Measurements from ENCODE around the gene CNIH1.
"Not testable (repeated sequence)": the region's sequence is repeated elsewhere in the genome, so short reads cannot be mapped to it uniquely, and the experiment has no call there.

CNIH1 gene

DNA sequence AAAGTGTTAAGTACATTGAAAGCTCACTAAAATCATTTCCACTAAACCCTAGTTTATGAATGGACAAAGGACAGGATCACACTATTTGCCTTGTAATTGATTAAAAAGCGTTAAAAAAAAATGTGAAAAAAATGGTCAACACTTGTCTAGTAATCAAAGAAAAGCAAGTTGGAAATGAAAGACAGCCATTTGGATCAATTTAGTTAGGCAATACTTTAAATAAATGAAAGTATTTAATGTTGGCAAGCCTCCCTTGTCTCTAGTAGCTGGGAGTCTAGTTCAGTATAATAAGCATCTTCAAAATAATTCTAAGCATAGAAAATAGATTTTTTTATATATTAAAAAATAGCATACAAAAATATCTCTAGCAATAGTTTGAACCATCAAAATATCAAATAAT lies 14.2 kb upstream of the CNIH1 start:
- Histone ChIP-seq H3K36me3 (replicated peaks; ENCODE audit: insufficient read depth, low read length) (no peaks in the 10 kb centered on the region), H3K4me3 (ENCODE audit: low read length) (no peak overlapping the region), H2AFZ (ENCODE audit: low read length) (no peak overlapping the region), H3K9me2 (replicated peaks; ENCODE audit: insufficient read depth, low read length) (no peaks in the 10 kb centered on the region), H3K9me3 (replicated peaks; ENCODE audit: insufficient read depth, low read length) (no peaks in the 10 kb centered on the region), H3K27me3 (replicated peaks; ENCODE audit: insufficient read depth, low read length) (no peaks in the 10 kb centered on the region), H3K9ac (ENCODE audit: low read length) (no peak overlapping the region), H3K27ac (ENCODE audit: low read length) (no peak overlapping the region), H4K20me1 (ENCODE audit: insufficient read depth, low read length) (no peaks in the 10 kb centered on the region), H3K4me2 (ENCODE audit: low read depth, low read length) (no peak overlapping the region), H3K79me2 (ENCODE audit: low read length) (no peaks in the 10 kb centered on the region), H3K4me1 (ENCODE audit: low read length) (no peaks in the 10 kb centered on the region), H3F3A (ENCODE audit: insufficient read depth, low read length) (no peaks in the 10 kb centered on the region)
- TF ChIP-seq EZH2 (optimal IDR thresholded peaks at IDR 0.05; ENCODE audit: low read depth, low read length) = no peak
- TF ChIP-seq EZH2phosphoT487 (IDR thresholded peaks at IDR 0.05; ENCODE audit: low read length) = no peak
- TF ChIP-seq, protein P1, sequence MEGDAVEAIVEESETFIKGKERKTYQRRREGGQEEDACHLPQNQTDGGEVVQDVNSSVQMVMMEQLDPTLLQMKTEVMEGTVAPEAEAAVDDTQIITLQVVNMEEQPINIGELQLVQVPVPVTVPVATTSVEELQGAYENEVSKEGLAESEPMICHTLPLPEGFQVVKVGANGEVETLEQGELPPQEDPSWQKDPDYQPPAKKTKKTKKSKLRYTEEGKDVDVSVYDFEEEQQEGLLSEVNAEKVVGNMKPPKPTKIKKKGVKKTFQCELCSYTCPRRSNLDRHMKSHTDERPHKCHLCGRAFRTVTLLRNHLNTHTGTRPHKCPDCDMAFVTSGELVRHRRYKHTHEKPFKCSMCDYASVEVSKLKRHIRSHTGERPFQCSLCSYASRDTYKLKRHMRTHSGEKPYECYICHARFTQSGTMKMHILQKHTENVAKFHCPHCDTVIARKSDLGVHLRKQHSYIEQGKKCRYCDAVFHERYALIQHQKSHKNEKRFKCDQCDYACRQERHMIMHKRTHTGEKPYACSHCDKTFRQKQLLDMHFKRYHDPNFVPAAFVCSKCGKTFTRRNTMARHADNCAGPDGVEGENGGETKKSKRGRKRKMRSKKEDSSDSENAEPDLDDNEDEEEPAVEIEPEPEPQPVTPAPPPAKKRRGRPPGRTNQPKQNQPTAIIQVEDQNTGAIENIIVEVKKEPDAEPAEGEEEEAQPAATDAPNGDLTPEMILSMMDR (IDR thresholded peaks at IDR 0.05; ENCODE audit: low read length) = no peak
- DNase-seq = no peak

DNA sequence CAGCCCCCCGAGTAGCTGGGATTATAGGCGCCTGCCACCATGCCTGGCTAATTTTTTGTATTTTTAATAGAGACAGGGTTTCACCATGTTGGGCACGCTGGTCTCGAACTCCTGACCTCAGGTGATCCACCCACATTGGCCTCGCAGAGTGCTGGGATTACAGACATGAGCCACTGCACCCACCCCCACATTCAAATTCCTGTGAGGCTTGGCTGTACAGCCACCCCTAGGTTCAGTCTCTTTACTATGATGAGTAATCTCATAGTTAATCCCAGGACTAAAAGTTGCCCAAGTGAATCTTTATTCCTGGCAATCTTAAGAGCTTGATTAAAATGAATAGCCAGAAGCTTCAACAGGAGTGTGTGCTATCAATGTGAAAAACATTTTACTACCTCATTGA lies 12.8 kb upstream of the CNIH1 start:
- not testable (repeated sequence) for H3K4me1 ChIP-seq (ENCODE audit: low read length)

DNA sequence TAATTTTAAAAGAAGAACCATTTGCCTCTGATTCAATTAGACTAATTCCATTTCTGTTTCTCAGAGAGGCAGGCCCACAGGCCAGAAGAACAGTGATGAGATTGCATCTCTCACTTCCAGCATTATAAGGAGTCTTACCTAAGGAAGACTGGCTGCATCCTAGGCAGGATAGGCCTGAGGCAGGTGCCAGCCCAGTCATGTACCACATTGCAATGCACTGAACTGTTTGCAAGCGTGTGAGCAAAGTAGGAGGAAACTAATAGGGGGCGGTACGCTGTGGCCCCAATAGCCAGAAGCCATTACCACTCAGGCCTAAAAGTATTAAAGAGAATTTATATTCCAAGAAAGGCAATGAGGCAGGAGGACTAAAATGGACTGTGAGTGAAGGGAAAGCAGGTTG lies 12.1 kb upstream of the CNIH1 start:
- no peaks in the 10 kb centered on the region for H3K27me3 ChIP-seq (replicated peaks; ENCODE audit: insufficient read depth, low read length)
- H3K27ac ChIP-seq (ENCODE audit: low read length) = no peak overlapping the region
- H3K4me3 ChIP-seq (ENCODE audit: low read length) = no peak overlapping the region
- H3K4me2 ChIP-seq (ENCODE audit: low read depth, low read length) = no peak overlapping the region
- no peaks in the 10 kb centered on the region for H3K79me2 ChIP-seq (ENCODE audit: low read length)
- no peak overlapping the region for H2AFZ ChIP-seq (ENCODE audit: low read length)
- no peaks in the 10 kb centered on the region for H3K36me3 ChIP-seq (replicated peaks; ENCODE audit: insufficient read depth, low read length)
- DNase-seq = no peak
- H3K4me1 ChIP-seq (ENCODE audit: low read length) = no peaks in the 10 kb centered on the region
- H3K9me2 ChIP-seq (replicated peaks; ENCODE audit: insufficient read depth, low read length) = no peaks in the 10 kb centered on the region
- H3F3A ChIP-seq (ENCODE audit: insufficient read depth, low read length) = no peaks in the 10 kb centered on the region
- TF ChIP-seq EZH2phosphoT487 (IDR thresholded peaks at IDR 0.05; ENCODE audit: low read length) = no peak
- TF ChIP-seq, protein P1 (IDR thresholded peaks at IDR 0.05; ENCODE audit: low read length) = no peak
- H3K9me3 ChIP-seq (replicated peaks; ENCODE audit: insufficient read depth, low read length) = no peaks in the 10 kb centered on the region
- no peaks in the 10 kb centered on the region for H4K20me1 ChIP-seq (ENCODE audit: insufficient read depth, low read length)
- H3K9ac ChIP-seq (ENCODE audit: low read length) = no peak overlapping the region

More for the DNA sequence above, 12.8 kb upstream of the CNIH1 start:
- not testable (repeated sequence) for H3K27me3 ChIP-seq (replicated peaks; ENCODE audit: insufficient read depth, low read length); H3K9ac ChIP-seq (ENCODE audit: low read length); H3K4me2 ChIP-seq (ENCODE audit: low read depth, low read length); H3K9me2 ChIP-seq (replicated peaks; ENCODE audit: insufficient read depth, low read length); DNase-seq; H3K9me3 ChIP-seq (replicated peaks; ENCODE audit: insufficient read depth, low read length); H2AFZ ChIP-seq (ENCODE audit: low read length); H3F3A ChIP-seq (ENCODE audit: insufficient read depth, low read length); H3K36me3 ChIP-seq (replicated peaks; ENCODE audit: insufficient read depth, low read length); H3K27ac ChIP-seq (ENCODE audit: low read length); H3K4me3 ChIP-seq (ENCODE audit: low read length); H3K79me2 ChIP-seq (ENCODE audit: low read length); H4K20me1 ChIP-seq (ENCODE audit: insufficient read depth, low read length)

DNA sequence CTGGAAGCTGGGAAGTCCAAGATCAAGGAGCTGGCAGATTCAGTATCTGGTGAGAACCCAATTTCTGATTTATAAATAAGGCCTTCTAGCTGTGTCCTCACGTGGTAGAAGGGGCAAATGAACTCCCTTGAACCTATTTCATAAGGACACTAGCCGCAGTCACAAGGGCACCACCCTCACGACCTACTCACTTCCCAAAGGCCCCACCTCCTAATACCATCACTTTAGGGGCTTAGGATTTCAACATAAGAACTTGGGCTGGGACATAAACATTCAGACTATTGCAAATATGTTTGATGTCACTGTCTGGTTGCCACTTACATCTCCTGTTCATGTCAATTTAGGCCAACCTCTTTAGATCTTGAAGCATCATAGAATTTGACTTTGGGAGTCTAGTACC lies 10.8 kb upstream of the CNIH1 start:
- H2AFZ ChIP-seq (ENCODE audit: low read length) = no peak overlapping the region
- H3K79me2 ChIP-seq (ENCODE audit: low read length) = no peaks in the 10 kb centered on the region
- no peak overlapping the region for H3K4me2 ChIP-seq (ENCODE audit: low read depth, low read length)
- H3K4me3 ChIP-seq (ENCODE audit: low read length) = no peak overlapping the region
- H3K36me3 ChIP-seq (replicated peaks; ENCODE audit: insufficient read depth, low read length) = no peaks in the 10 kb centered on the region
- H3K27ac ChIP-seq (ENCODE audit: low read length) = no peak overlapping the region
- DNase-seq = no peak
- no peaks in the 10 kb centered on the region for H3K4me1 ChIP-seq (ENCODE audit: low read length)
- no peak overlapping the region for H3K9ac ChIP-seq (ENCODE audit: low read length)
- no peaks in the 10 kb centered on the region for H3F3A ChIP-seq (ENCODE audit: insufficient read depth, low read length)
- H4K20me1 ChIP-seq (ENCODE audit: insufficient read depth, low read length) = no peaks in the 10 kb centered on the region
- H3K9me3 ChIP-seq (replicated peaks; ENCODE audit: insufficient read depth, low read length) = no peaks in the 10 kb centered on the region
- no peaks in the 10 kb centered on the region for H3K9me2 ChIP-seq (replicated peaks; ENCODE audit: insufficient read depth, low read length)
- TF ChIP-seq EZH2phosphoT487 (IDR thresholded peaks at IDR 0.05; ENCODE audit: low read length) (no peak), EZH2 (optimal IDR thresholded peaks at IDR 0.05; ENCODE audit: low read depth, low read length) (no peak)
- TF ChIP-seq, protein P1 (IDR thresholded peaks at IDR 0.05; ENCODE audit: low read length) = no peak
- H3K27me3 ChIP-seq (replicated peaks; ENCODE audit: insufficient read depth, low read length) = no peaks in the 10 kb centered on the region

All from MM.1S (cell line).